T-helper 1 cell treated with Interleukin-12 subunit alpha and Interleukin-12 subunit beta and Interleukin-4 antibody, amounts not matched to agents 30 μg/mL and 1 μg/mL, for 36 hours (primary cell): ENCODE measurements around the gene AREG.

Source experiments
- H3K27ac Mint-ChIP-seq: one replicate; pipeline ENCODE4 v1.8.0; 2021; ENCODE audit warnings: mild to moderate bottlenecking, mixed read lengths
- H3K27me3 Mint-ChIP-seq: one replicate; pipeline ENCODE4 v1.8.0; 2021; ENCODE audit warnings: low read depth, mixed read lengths
- H3K36me3 Mint-ChIP-seq: one replicate; pipeline ENCODE4 v1.8.0; 2021; ENCODE audit warnings: low read depth, mixed read lengths
- H3K4me1 Mint-ChIP-seq: one replicate; pipeline ENCODE4 v1.8.0; 2021; ENCODE audit warnings: low read depth, mixed read lengths
- H3K4me3 Mint-ChIP-seq: one replicate; pipeline ENCODE4 v1.8.0; 2021; ENCODE audit warnings: mild to moderate bottlenecking, moderate library complexity, mixed read lengths
- H3K9me3 Mint-ChIP-seq: one replicate; pipeline ENCODE4 v1.8.0; 2021; ENCODE audit warnings: mixed read lengths

The AREG gene

GRCh38 chr4:74499986-74500781 lies 55.2 kb downstream of the AREG start:
- Mint-ChIP-seq H3K27ac (no peak overlapping the region), H3K36me3 (no peaks in the 10 kb centered on the region), H3K4me1 (no peaks in the 10 kb centered on the region), H3K27me3 (no peaks in the 10 kb centered on the region), H3K4me3 (no peak overlapping the region), H3K9me3 (no peaks in the 10 kb centered on the region)

- Mint-ChIP-seq H3K9me3 (no peaks in the 10 kb centered on the region), H3K27ac (no peak overlapping the region), H3K36me3 (no peaks in the 10 kb centered on the region), H3K27me3 (no peaks in the 10 kb centered on the region), H3K4me1 (no peaks in the 10 kb centered on the region), H3K4me3 (no peak overlapping the region)
Observed at GRCh38 chr4:74501579-74501978, 56.6 kb downstream of the AREG start.

GRCh38 chr4:74503580-74503979 lies 58.6 kb downstream of the AREG start:
- H3K9me3 Mint-ChIP-seq: no peaks in the 10 kb centered on the region
- H3K4me3 Mint-ChIP-seq: no peak overlapping the region
- H3K27me3 Mint-ChIP-seq: no peaks in the 10 kb centered on the region
- H3K36me3 Mint-ChIP-seq: no peaks in the 10 kb centered on the region
- no peaks in the 10 kb centered on the region for H3K4me1 Mint-ChIP-seq
- H3K27ac Mint-ChIP-seq: no peak overlapping the region

- no peaks in the 10 kb centered on the region for H3K36me3 Mint-ChIP-seq
- H3K27me3 Mint-ChIP-seq: no peaks in the 10 kb centered on the region
- H3K27ac Mint-ChIP-seq: no peak overlapping the region
- H3K4me1 Mint-ChIP-seq: peaks cover under 1% of the 10 kb centered on the region
- no peaks in the 10 kb centered on the region for H3K9me3 Mint-ChIP-seq
- H3K4me3 Mint-ChIP-seq: no peak overlapping the region
Observed at GRCh38 chr4:74504212-74504611, 59.3 kb downstream of the AREG start.
